NOMO-1 treated with DMSO at 0.1 percent for 48 hours (cell line): Measurements from ENCODE around the gene ELMO3.
A peak's percentile ranks its signal among the peaks of the same experiment; 100 is the strongest.

Experiments used
- DNase-seq: peaks from one replicate; lab custom pipeline; 2025; ENCODE audit not compliant: unreplicated experiment; lab: John Stamatoyannopoulos, UW

Gene ELMO3

GRCh38 chr16:67212766-67213165 lies 13.8 kb downstream of the ELMO3 start:
- no peak for DNase-seq

GRCh38 chr16:67213197-67214019 lies 14.5 kb downstream of the ELMO3 start:
- DNase-seq: no peak

GRCh38 chr16:67215706-67216105 lies 16.8 kb downstream of the ELMO3 start:
- DNase-seq: no peak

GRCh38 chr16:67216612-67217490 lies 17.9 kb downstream of the ELMO3 start:
- no peak for DNase-seq

GRCh38 chr16:67223992-67224391 lies 25.1 kb downstream of the ELMO3 start:
- DNase-seq: no peak

GRCh38 chr16:67226295-67226803 lies 27.4 kb downstream of the ELMO3 start:
- DNase-seq: no peak

GRCh38 chr16:67226804-67227566 lies 28.1 kb downstream of the ELMO3 start, which contains the start of gene TMEM208:
Gene TMEM208 (plus strand): TSS chr16:67227130. CDS start chr16:67227219, 89 bp downstream.
- peak; percentile 97 for DNase-seq

- no peak for DNase-seq
Measured at GRCh38 chr16:67227567-67227921, 28.6 kb downstream of the ELMO3 start.

- no peak for DNase-seq
Measured at GRCh38 chr16:67228034-67228785, 29.3 kb downstream of the ELMO3 start.

GRCh38 chr16:67228905-67229304 lies 30.0 kb downstream of the ELMO3 start:
- DNase-seq: no peak

- DNase-seq: no peak
Measured at GRCh38 chr16:67229906-67230808, 31.2 kb downstream of the ELMO3 start.

GRCh38 chr16:67230809-67231660 lies 32.1 kb downstream of the ELMO3 start:
- DNase-seq: no peak

GRCh38 chr16:67233596-67233995 lies 34.7 kb downstream of the ELMO3 start:
- no peak for DNase-seq

- DNase-seq: no peak
Measured at GRCh38 chr16:67234180-67234597, 35.3 kb downstream of the ELMO3 start.

GRCh38 chr16:67235816-67236562 lies 37.1 kb downstream of the ELMO3 start:
- DNase-seq: no peak

GRCh38 chr16:67236563-67237395 lies 37.8 kb downstream of the ELMO3 start:
- peak; percentile 34 for DNase-seq
